Spleen (tissue), 11 donors: ENCODE measurements around the gene PPP2R2B. TPM values are rescaled to one million over a fixed set of nuclear protein-coding genes. Genes with fewer than 3 reads are reported as not detected.

Experiments used
- DNase-seq: peaks from one replicate; pipeline ENCODE4 v3.0.0-alpha.2; 2020
- H3K27ac ChIP-seq, 8 donors: fragments of 200-600 bp; sonication (generic) in 7 of 8; 1 replicate in 4 of 8; 2 replicates in 4 of 8; pipeline versions ENCODE4 v1.5.0 to v1.8.0; 2016 to 2021; ENCODE audit warnings: inconsistent platforms in 4 of 8, mild to moderate bottlenecking in 4 of 8, moderate library complexity in 1 of 8
- H3K27me3 ChIP-seq, 7 donors: fragments of 200-600 bp; sonication (generic) in 6 of 7; replicated peaks in 1 of 7; 1 replicate in 4 of 7; 2 replicates in 3 of 7; pipeline versions ENCODE4 v1.5.0 to v1.8.0; 2016 to 2021; ENCODE audit warnings: inconsistent platforms in 3 of 7, mild to moderate bottlenecking in 1 of 7
- H3K36me3 ChIP-seq, 6 donors: fragments of 200-600 bp; sonication (generic) in 5 of 6; 1 replicate in 4 of 6; 2 replicates in 2 of 6; pipeline versions ENCODE4 v1.5.0 to v1.8.0; 2016 to 2021; ENCODE audit warnings: inconsistent platforms in 2 of 6
- H3K4me1 ChIP-seq, 6 donors: fragments of 200-600 bp; sonication (generic) in 5 of 6; 1 replicate in 3 of 6; 2 replicates in 3 of 6; pipeline versions ENCODE4 v1.5.0 to v1.8.0; 2016 to 2021; ENCODE audit warnings: inconsistent platforms in 3 of 6
- H3K4me3 ChIP-seq, 8 donors: fragments of 200-600 bp; sonication (generic) in 7 of 8; 1 replicate in 4 of 8; 2 replicates in 4 of 8; pipeline versions ENCODE4 v1.5.0 to v1.8.0; 2016 to 2021; ENCODE audit warnings: inconsistent platforms in 4 of 8, mild to moderate bottlenecking in 4 of 8, moderate library complexity in 2 of 8
- H3K9me3 ChIP-seq, 8 donors: fragments of 200-600 bp; sonication (generic) in 7 of 8; 1 replicate in 4 of 8; 2 replicates in 4 of 8; pipeline versions ENCODE4 v1.5.0 to v1.8.0; 2016 to 2021; ENCODE audit warnings: inconsistent platforms in 4 of 8
- POLR2A ChIP-seq, 3 donors: fragments of 450-650 bp; IDR thresholded peaks; one replicate each; pipeline ENCODE4 v1.5.1; 2017; ENCODE audit warnings: antibody characterized with exemption in 3 of 3, mild to moderate bottlenecking in 1 of 3
- POLR2AphosphoS5 ChIP-seq, 3 donors: sonication (generic); formaldehyde crosslinking; IDR thresholded peaks; one replicate each; pipeline ENCODE4 v1.5.1; 2017; ENCODE audit warnings: antibody characterized with exemption in 3 of 3
- WGBS, 5 donors: extraction: QIAGEN DNeasy Blood & Tissue Kit in 3 of 5; methylation state at CpG; one replicate each; pipeline versions ENCODE4 v1.1.5 to v1.1.7; 2013 to 2018; 5-methylcytosine and 5-hydroxymethylcytosine counted together
- intact Hi-C: fragments of 100-400 bp; cut with DNase I; formaldehyde crosslinking; loops from one replicate; pipeline ENCODE4 v1.15.0; 2023; ENCODE audit warnings: low total_unique reads
- polyA plus RNA-seq, 3 donors: library from polyadenylated mRNA; stranded (reverse); fragments of 200-250 nt; gene quantifications; one replicate each; pipeline ENCODE4 v1.2.1, GENCODE V29; 2013
- total RNA-seq, 7 donors: library from RNA; depleted of rRNA in 3 of 7; stranded (reverse); fragments of >200 nt in 3 of 7; fragmentation: NEBNext Ultra II Directional in 4 of 7; extraction: Animal tissue kit (Norgen Biotek cat#: 25700) in 4 of 7; gene quantifications; one replicate each; pipeline versions ENCODE4 v1.1.0 to v1.2.1, GENCODE V29; 2016 to 2021
- TF ChIP-seq, protein P1 (sequence below), 11 experiments: fragments of 200-600 bp in 7 of 11; fragments of 450-650 bp in 4 of 11; sonication (generic) in 4 of 11; IDR thresholded peaks in 8 of 11; conservative IDR thresholded peaks in 3 of 11; 1 replicate in 7 of 11; 2 replicates in 4 of 11; pipeline versions ENCODE4 v1.4.0 to v1.8.0; 2016 to 2021; ENCODE audit warnings: antibody characterized with exemption in 11 of 11, inconsistent platforms in 4 of 11, mild to moderate bottlenecking in 1 of 11
- donor health status: healthy with polysubstance abuse.
- donor health status: DM: no; HTN: no; CAD: no; lungs with moderate emphysema.
- donor health status: DM: no; HTN: no; CAD: no.
- donor health status: Bipolar disorder and iron deficiency.
- donor health status: healthy.
- donor health status: DM: no; HTN: no; CAD: no.
- donor health status: DM: yes; HTN: yes; CAD: no.

The PPP2R2B gene
- total and polyA plus RNA-seq, 10 donors = 0.17 to 9.3 (median 4.1) TPM

DNA sequence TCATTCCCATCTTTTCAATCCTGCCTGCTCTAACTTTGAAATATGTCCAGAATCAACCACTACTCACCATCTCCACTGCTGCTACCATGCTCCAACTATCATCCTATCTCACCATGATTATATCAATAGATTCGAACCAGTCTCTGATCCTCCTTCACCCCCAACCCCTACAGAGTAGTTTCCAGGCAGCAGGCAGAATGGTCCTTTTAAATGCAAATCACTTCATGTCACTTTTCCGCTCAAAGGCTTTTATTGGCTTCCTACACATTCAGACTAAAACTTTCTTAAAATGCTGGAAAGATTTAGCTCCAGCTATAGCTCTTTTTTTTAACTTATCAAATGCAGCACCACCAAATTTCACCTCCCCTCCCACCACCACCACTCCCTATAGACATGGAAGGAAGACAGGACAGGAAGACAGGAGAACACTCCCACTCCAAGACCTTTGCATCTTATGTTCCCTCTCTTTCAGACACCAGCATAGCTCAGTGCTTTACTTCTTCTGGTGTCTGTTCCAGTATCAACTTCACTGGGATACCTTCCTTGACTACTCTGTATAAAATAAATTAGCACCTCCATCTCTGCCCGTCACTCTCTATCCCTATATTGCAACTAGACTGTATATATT lies 9.9 kb upstream of the PPP2R2B start:
- Histone ChIP-seq H3K27ac (no peak overlapping the region), H3K27me3 (peaks cover 0 to 4% (median 0%) of the 10 kb centered on the region in 7 donors), H3K4me3 (no peak overlapping the region), H3K4me1 (peaks cover 0 to 8% (median 3%) of the 10 kb centered on the region in 6 donors), H3K36me3 (no peaks in the 10 kb centered on the region), H3K9me3 (no peaks in the 10 kb centered on the region)
- TF ChIP-seq, protein P1, sequence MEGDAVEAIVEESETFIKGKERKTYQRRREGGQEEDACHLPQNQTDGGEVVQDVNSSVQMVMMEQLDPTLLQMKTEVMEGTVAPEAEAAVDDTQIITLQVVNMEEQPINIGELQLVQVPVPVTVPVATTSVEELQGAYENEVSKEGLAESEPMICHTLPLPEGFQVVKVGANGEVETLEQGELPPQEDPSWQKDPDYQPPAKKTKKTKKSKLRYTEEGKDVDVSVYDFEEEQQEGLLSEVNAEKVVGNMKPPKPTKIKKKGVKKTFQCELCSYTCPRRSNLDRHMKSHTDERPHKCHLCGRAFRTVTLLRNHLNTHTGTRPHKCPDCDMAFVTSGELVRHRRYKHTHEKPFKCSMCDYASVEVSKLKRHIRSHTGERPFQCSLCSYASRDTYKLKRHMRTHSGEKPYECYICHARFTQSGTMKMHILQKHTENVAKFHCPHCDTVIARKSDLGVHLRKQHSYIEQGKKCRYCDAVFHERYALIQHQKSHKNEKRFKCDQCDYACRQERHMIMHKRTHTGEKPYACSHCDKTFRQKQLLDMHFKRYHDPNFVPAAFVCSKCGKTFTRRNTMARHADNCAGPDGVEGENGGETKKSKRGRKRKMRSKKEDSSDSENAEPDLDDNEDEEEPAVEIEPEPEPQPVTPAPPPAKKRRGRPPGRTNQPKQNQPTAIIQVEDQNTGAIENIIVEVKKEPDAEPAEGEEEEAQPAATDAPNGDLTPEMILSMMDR (IDR thresholded peaks at IDR 0.05 in 8 of 11, conservative IDR thresholded peaks at IDR 0.05 in 3 of 11) = no peak
- TF ChIP-seq POLR2AphosphoS5 (IDR thresholded peaks at IDR 0.05) (no peak), POLR2A (IDR thresholded peaks at IDR 0.05) (no peak)
- intact Hi-C loops = no loop called here
- WGBS, 5 donors = 46 to 61% (median 54%) methylated on average over 3 of the region's 3 CpGs
- DNase-seq = no peak

DNA sequence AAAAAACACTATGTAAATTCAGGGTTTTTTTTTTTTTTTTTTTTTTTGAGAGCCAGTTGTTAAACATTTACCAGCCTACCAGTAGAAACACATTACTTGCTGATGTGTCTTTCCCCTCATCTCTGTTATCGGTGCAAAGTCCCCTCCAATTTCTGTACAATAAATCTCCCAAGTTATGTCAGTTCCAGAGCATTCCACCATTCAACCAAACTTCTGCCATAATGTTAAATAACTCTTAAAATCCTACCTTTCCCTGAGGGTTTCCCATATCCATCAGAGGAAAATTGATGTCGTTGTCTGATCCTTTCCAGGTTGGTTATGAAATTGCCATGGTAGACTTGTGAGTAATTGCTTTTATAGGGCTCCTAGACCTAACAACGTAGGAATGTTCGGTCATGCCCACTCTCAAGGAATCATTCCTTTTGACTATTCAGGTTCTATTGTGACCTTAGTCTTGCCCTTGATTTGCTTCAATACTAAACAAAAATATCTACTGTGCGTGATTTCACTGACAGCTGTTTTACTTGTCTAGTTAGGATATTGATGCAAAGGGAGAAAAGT lies 5.6 kb upstream of the PPP2R2B start:
- DNase-seq = no peak
- H3K27ac ChIP-seq = no peak overlapping the region
- peaks cover 0 to 1% (median 0%) of the 10 kb centered on the region in 6 donors for H3K4me1 ChIP-seq
- peaks cover 0 to 19% (median 2%) of the 10 kb centered on the region in 7 donors for H3K27me3 ChIP-seq
- TF ChIP-seq POLR2AphosphoS5 (IDR thresholded peaks at IDR 0.05) (no peak), POLR2A (IDR thresholded peaks at IDR 0.05) (no peak)
- TF ChIP-seq, protein P1 (IDR thresholded peaks at IDR 0.05 in 8 of 11, conservative IDR thresholded peaks at IDR 0.05 in 3 of 11) = no peak
- 85 to 91% (median 90%) methylated on average over 5 of the region's 5 CpGs for WGBS, 5 donors
- H3K36me3 ChIP-seq = no peaks in the 10 kb centered on the region
- intact Hi-C loops = no loop called here
- H3K4me3 ChIP-seq = no peak overlapping the region
- no peaks in the 10 kb centered on the region for H3K9me3 ChIP-seq

DNA sequence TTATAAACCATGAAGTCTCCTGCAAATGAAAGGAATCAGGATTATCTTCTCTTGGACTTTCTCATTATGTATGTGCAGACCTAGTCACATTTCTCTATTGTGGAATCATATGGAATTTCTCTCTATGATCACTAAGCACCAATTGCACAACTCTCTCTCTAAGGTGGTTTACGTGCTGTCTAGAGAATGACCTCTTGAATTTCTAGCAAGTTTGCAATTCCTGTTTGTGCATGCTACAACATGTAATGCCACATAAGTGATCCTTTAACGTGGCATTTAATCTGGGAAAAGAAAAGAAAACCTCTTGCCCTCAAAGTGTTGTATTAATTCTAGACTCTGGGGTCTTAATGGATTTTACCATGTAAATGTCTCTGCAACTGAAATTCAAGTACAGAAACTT lies 5.0 kb upstream of the PPP2R2B start:
- H3K36me3 ChIP-seq = no peaks in the 10 kb centered on the region
- intact Hi-C loops = no loop called here
- H3K27ac ChIP-seq = no peak overlapping the region
- H3K4me1 ChIP-seq = peaks cover 0 to 8% (median 4%) of the 10 kb centered on the region in 6 donors
- no peak overlapping the region for H3K4me3 ChIP-seq
- peaks cover 0 to 26% (median 9%) of the 10 kb centered on the region in 7 donors for H3K27me3 ChIP-seq
- DNase-seq = no peak
- TF ChIP-seq POLR2A (IDR thresholded peaks at IDR 0.05) (no peak), POLR2AphosphoS5 (IDR thresholded peaks at IDR 0.05) (no peak)
- TF ChIP-seq, protein P1 (IDR thresholded peaks at IDR 0.05 in 8 of 11, conservative IDR thresholded peaks at IDR 0.05 in 3 of 11) = no peak
- no peaks in the 10 kb centered on the region for H3K9me3 ChIP-seq
- WGBS, 5 donors = 64 to 83% (median 78%) methylated on average over 2 of the region's 2 CpGs

DNA sequence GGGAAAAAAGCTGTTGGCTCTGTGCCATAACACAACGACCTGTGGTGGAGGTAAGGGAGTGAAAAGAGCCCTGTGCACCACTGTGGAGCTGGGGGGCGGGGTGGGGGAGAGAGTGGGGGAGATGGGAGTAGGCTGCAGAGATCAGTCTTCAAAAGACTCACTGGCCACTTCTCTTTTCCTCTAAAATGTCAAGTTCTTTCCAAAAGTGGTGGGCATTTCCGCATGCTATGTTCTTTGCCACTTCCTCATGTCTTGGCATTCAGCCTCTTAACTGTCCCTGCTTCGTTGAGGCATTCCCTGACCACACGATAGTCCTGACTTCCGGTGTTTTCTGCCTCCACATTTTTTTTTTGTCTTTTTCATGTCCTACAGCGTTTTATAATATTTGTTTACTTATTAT lies 2.4 kb upstream of the PPP2R2B start:
- intact Hi-C loops = no loop called here

More for the DNA sequence above, 2.4 kb upstream of the PPP2R2B start:
- H3K9me3 ChIP-seq = no peaks in the 10 kb centered on the region
- 33 to 41% (median 39%) methylated on average over 7 of the region's 7 CpGs for WGBS, 5 donors
- TF ChIP-seq POLR2AphosphoS5 (IDR thresholded peaks at IDR 0.05) = no peak
- no peak for TF ChIP-seq POLR2A (IDR thresholded peaks at IDR 0.05)
- TF ChIP-seq, protein P1 (IDR thresholded peaks at IDR 0.05 in 8 of 11, conservative IDR thresholded peaks at IDR 0.05 in 3 of 11) = no peak
- no peaks in the 10 kb centered on the region for H3K36me3 ChIP-seq
- DNase-seq = no peak
- H3K4me1 ChIP-seq = peaks cover 9 to 29% (median 23%) of the 10 kb centered on the region in 6 donors
- H3K4me3 ChIP-seq = no peak overlapping the region
- peaks cover 0 to 51% (median 34%) of the 10 kb centered on the region in 7 donors for H3K27me3 ChIP-seq
- H3K27ac ChIP-seq = no peak overlapping the region
